Panc1 (cell line): ENCODE measurements around the gene COG8. TPM values are rescaled to one million over a fixed set of nuclear protein-coding genes. Genes with fewer than 3 reads are reported as not detected.

Experiments
- ATAC-seq: fragments of 200-7000 bp; cut with Tn5 transposase; 2 replicates; pipeline ENCODE4 v1.9.1; 2020; ENCODE audit warnings: mild to moderate bottlenecking, moderate library complexity
- BruUV-seq: library from RNA; stranded (reverse); fragments of 400-500 nt; replicated peaks from 2 replicates; lab custom pipeline; 2021; lab: Mats Ljungman, UMichigan
- CTCF ChIA-PET: fragments of 300-600 bp; sonication (Branson Sonifier 250); formaldehyde crosslinking; loops from one replicate; lab custom pipeline; 2022; ENCODE audit warnings: antibody characterized with exemption; lab: Charles Lee
- POLR2A ChIA-PET: fragments of 300-600 bp; sonication (Branson Sonifier 250); formaldehyde crosslinking; loops from one replicate; lab custom pipeline; 2022; ENCODE audit warnings: antibody characterized with exemption; lab: Charles Lee
- DNase-seq: peaks from one replicate; pipeline ENCODE4 v3.0.0-alpha.2; 2010; ENCODE audit warnings: low read depth, low spot score
- H3K27ac ChIP-seq: 2 replicates; pipeline ENCODE4 v1.5.1; 2011; ENCODE audit warnings: mild to moderate bottlenecking, low read length, inconsistent platforms
- H3K27me3 ChIP-seq: fragments of 200-500 bp; sonication (Bioruptor generic); 2 replicates; pipeline ENCODE4 v1.6.0; 2014; ENCODE audit warnings: low read length, inconsistent platforms; ENCODE audit not compliant: control insufficient read depth, insufficient read depth
- H3K36me3 ChIP-seq: fragments of 200-500 bp; sonication (Bioruptor generic); 2 replicates; pipeline ENCODE4 v1.5.1; 2014; ENCODE audit warnings: inconsistent platforms, mild to moderate bottlenecking, low read length, moderate library complexity; ENCODE audit not compliant: control insufficient read depth, insufficient read depth
- H3K4me1 ChIP-seq: 2 replicates; pipeline ENCODE4 v1.5.1; 2011; ENCODE audit warnings: inconsistent platforms, mild to moderate bottlenecking, low read length, moderate library complexity; ENCODE audit not compliant: control insufficient read depth, insufficient read depth
- H3K4me3 ChIP-seq, 2 experiments: 2 replicates each; pipeline ENCODE4 v1.5.1; 2011 to 2012; ENCODE audit warnings: low read depth in 2 of 2, low read length in 2 of 2, mild to moderate bottlenecking in 2 of 2, inconsistent platforms in 1 of 2, moderate library complexity in 1 of 2
- H3K9me3 ChIP-seq: fragments of 200-500 bp; sonication (Bioruptor generic); 2 replicates; pipeline ENCODE4 v1.5.1; 2014; ENCODE audit warnings: low read depth, mild to moderate bottlenecking, inconsistent platforms, low read length, moderate library complexity; ENCODE audit not compliant: control insufficient read depth, insufficient read depth
- POLR2AphosphoS5 ChIP-seq: IDR thresholded peaks from 2 replicates; pipeline ENCODE4 v1.6.1; 2012; ENCODE audit warnings: mild to moderate bottlenecking, low read depth, low read length, moderate library complexity
- SIN3A ChIP-seq: IDR thresholded peaks from 2 replicates; pipeline ENCODE4 v1.6.1; 2012; ENCODE audit warnings: low read depth, mild to moderate bottlenecking, low read length, moderate library complexity, borderline replicate concordance; ENCODE audit not compliant: insufficient read depth
- TCF7L2 ChIP-seq: IDR thresholded peaks from 2 replicates; pipeline ENCODE4 v1.6.1; 2011; ENCODE audit warnings: mild to moderate bottlenecking, low read depth, low read length, inconsistent platforms
- in situ Hi-C: cut with HindIII; loops from 2 replicates; pipeline ENCODE4 v1.10.0; 2016; ENCODE audit warnings: low sequenced_read_pairs, low pct_unique_long_range_greater_than_20kb
- intact Hi-C: fragments of 100-400 bp; cut with micrococcal nuclease; formaldehyde crosslinking; loops from one replicate; pipeline ENCODE4 v1.10.0; 2022; ENCODE audit not compliant: unreplicated experiment
- total RNA-seq: library from RNA; stranded (reverse); gene quantifications from one replicate; pipeline ENCODE4 v1.2.1, GENCODE V29; 2021; ENCODE audit not compliant: unreplicated experiment
- TF ChIP-seq, protein P1 (sequence below), 2 experiments: IDR thresholded peaks; 2 replicates each; pipeline ENCODE4 v1.6.1; 2011 to 2012; ENCODE audit warnings: low read depth in 2 of 2, control low read depth in 1 of 2, low read length in 1 of 2, mild to moderate bottlenecking in 1 of 2, moderate library complexity in 1 of 2; ENCODE audit not compliant: insufficient read depth in 1 of 2
- TF ChIP-seq, protein P2 (sequence below): fragments of 450-650 bp; IDR thresholded peaks from 2 replicates; pipeline ENCODE4 v1.5.1; 2017; ENCODE audit warnings: mild to moderate bottlenecking

COG8 gene
- total RNA-seq, 1 experiment from 2014 or later: 30.5 TPM

DNA sequence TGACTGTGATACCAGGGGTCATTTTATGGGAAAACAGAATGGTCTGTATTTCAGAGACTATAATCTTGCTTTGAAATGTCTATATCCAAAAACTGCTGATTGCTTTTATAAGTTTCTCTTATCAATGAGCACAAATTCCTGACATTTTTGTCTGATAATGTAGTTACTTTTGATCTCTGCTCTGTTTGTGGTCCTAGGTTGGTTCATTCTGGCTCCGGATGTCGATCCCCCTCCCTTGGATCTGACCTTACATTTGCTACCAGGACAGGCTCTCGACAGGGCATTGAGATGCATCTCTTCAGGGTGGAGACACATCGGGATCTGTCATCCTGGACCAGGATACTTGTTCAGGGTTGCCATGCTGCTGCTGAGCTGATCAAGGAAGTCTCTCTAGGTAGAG is 55.5 kb downstream of the COG8 start:
- ChIA-PET POLR2A (no interaction called here), CTCF (no interaction called here)
- ATAC-seq (no peak), DNase-seq (no peak)
- no peak overlapping the region for H3K27ac ChIP-seq
- H3K27me3 ChIP-seq: no peaks in the 10 kb centered on the region
- no peaks in the 10 kb centered on the region for H3K9me3 ChIP-seq
- in situ Hi-C loops: no loop called here
- no peak overlapping the region for H3K4me3 ChIP-seq
- TF ChIP-seq TCF7L2 (no peak), POLR2AphosphoS5 (no peak), SIN3A (no peak)
- TF ChIP-seq, protein P1, sequence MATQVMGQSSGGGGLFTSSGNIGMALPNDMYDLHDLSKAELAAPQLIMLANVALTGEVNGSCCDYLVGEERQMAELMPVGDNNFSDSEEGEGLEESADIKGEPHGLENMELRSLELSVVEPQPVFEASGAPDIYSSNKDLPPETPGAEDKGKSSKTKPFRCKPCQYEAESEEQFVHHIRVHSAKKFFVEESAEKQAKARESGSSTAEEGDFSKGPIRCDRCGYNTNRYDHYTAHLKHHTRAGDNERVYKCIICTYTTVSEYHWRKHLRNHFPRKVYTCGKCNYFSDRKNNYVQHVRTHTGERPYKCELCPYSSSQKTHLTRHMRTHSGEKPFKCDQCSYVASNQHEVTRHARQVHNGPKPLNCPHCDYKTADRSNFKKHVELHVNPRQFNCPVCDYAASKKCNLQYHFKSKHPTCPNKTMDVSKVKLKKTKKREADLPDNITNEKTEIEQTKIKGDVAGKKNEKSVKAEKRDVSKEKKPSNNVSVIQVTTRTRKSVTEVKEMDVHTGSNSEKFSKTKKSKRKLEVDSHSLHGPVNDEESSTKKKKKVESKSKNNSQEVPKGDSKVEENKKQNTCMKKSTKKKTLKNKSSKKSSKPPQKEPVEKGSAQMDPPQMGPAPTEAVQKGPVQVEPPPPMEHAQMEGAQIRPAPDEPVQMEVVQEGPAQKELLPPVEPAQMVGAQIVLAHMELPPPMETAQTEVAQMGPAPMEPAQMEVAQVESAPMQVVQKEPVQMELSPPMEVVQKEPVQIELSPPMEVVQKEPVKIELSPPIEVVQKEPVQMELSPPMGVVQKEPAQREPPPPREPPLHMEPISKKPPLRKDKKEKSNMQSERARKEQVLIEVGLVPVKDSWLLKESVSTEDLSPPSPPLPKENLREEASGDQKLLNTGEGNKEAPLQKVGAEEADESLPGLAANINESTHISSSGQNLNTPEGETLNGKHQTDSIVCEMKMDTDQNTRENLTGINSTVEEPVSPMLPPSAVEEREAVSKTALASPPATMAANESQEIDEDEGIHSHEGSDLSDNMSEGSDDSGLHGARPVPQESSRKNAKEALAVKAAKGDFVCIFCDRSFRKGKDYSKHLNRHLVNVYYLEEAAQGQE (IDR thresholded peaks at IDR 0.05; ENCODE audit: insufficient read depth in 1 of 2, low read depth in 2 of 2, low read length in 1 of 2): no peak
- TF ChIP-seq, protein P2, sequence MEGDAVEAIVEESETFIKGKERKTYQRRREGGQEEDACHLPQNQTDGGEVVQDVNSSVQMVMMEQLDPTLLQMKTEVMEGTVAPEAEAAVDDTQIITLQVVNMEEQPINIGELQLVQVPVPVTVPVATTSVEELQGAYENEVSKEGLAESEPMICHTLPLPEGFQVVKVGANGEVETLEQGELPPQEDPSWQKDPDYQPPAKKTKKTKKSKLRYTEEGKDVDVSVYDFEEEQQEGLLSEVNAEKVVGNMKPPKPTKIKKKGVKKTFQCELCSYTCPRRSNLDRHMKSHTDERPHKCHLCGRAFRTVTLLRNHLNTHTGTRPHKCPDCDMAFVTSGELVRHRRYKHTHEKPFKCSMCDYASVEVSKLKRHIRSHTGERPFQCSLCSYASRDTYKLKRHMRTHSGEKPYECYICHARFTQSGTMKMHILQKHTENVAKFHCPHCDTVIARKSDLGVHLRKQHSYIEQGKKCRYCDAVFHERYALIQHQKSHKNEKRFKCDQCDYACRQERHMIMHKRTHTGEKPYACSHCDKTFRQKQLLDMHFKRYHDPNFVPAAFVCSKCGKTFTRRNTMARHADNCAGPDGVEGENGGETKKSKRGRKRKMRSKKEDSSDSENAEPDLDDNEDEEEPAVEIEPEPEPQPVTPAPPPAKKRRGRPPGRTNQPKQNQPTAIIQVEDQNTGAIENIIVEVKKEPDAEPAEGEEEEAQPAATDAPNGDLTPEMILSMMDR: no peak
- BruUV-seq: no TSS peak
- H3K36me3 ChIP-seq: no peaks in the 10 kb centered on the region; the same call in 1 of the 2 replicates
- H3K4me1 ChIP-seq: no peaks in the 10 kb centered on the region
- intact Hi-C loops: no loop called here

DNA sequence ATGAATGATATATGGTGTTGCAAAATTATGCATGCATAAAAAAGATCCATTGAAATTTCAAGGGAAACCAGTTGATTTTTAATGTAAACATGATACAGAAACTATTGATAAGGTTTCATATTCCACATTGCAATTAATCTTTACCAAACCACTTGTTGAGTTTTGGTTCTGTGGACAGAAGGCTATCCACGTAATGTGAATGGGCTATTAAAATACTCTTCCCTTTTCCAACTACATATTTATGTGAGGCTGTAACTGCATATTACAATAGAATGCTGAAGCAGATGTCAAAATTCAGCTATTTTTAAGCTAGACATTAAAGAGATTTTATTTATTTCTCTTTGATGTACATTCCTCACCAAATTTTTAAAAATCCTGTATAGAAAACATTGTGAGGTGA is 62.0 kb downstream of the COG8 start:
- intact Hi-C loops: no loop called here
- in situ Hi-C loops: no loop called here
- no peaks in the 10 kb centered on the region for H3K27me3 ChIP-seq
- no peaks in the 10 kb centered on the region for H3K4me1 ChIP-seq
- H3K36me3 ChIP-seq: no peaks in the 10 kb centered on the region
- no peak overlapping the region for H3K4me3 ChIP-seq
- POLR2A ChIA-PET: no interaction called here
- DNase-seq: no peak
- no peak for ATAC-seq
- BruUV-seq: no TSS peak
- TF ChIP-seq POLR2AphosphoS5: no peak
- TF ChIP-seq, protein P1 (IDR thresholded peaks at IDR 0.05; ENCODE audit: insufficient read depth in 1 of 2, low read depth in 2 of 2, low read length in 1 of 2): no peak
- no peak for TF ChIP-seq TCF7L2
- no peak for TF ChIP-seq SIN3A
- CTCF ChIA-PET: no interaction called here
- H3K27ac ChIP-seq: no peak overlapping the region
- no peaks in the 10 kb centered on the region for H3K9me3 ChIP-seq

Other genes with a start within 250 kb of the COG8 start
- 6.9 TPM for gene HAS3, start 233.9 kb downstream of the COG8 start, total RNA-seq
- 116 TPM for gene CHTF8, start 207.0 kb downstream of the COG8 start, total RNA-seq
- 61.7 TPM for gene UTP4, start 206.9 kb downstream of the COG8 start, total RNA-seq
- 40.8 TPM for gene SNTB2, start 152.4 kb downstream of the COG8 start, total RNA-seq
- gene VPS4A, start 28.2 kb downstream of the COG8 start, total RNA-seq: 23.9 TPM
- gene PDF, start 9.0 kb downstream of the COG8 start, total RNA-seq: 23.1 TPM
- 35.3 TPM for gene NIP7, start 208 bp upstream of the COG8 start, total RNA-seq
- 0.36 TPM for gene TMED6, start 12.2 kb upstream of the COG8 start, total RNA-seq
- gene TERF2, start 46.4 kb upstream of the COG8 start, total RNA-seq: 27.9 TPM
- gene CYB5B, start 85.1 kb upstream of the COG8 start, total RNA-seq: 326 TPM
- gene NFAT5, start 226.4 kb upstream of the COG8 start, total RNA-seq: 57.0 TPM